ENCODE results near the gene MAB21L1.

- TF ChIP-seq CTCF (IDR thresholded peaks at IDR 0.05; ENCODE audit: control extremely low read depth in 1 of 3, insufficient read depth in 1 of 3, low read depth in 1 of 3, low read length in 3 of 3), result no peak
- TF ChIP-seq EZH2 (IDR thresholded peaks at IDR 0.05; ENCODE audit: low read depth, low read length, severe bottlenecking), result no peak
- no peak for TF ChIP-seq POLR2AphosphoS5 (IDR thresholded peaks at IDR 0.05; ENCODE audit: low read depth, low read length)
Measured at GRCh38 chr13:35465371-35465770, 11.1 kb downstream of the MAB21L1 start.

Data from H1 (cell line).